HUES6 (cell line): ENCODE data around the gene CELSR1.

Experiments used
- H3K27ac ChIP-seq: 2 replicates; pipeline ENCODE4 v1.7.0; 2013; ENCODE audit warnings: low read depth, mild to moderate bottlenecking, low read length, inconsistent platforms
- H3K27me3 ChIP-seq: 2 replicates; pipeline ENCODE4 v1.6.1; 2013; ENCODE audit warnings: low read length; ENCODE audit not compliant: control insufficient read depth, insufficient read depth
- H3K36me3 ChIP-seq: 2 replicates; pipeline ENCODE4 v1.6.1; 2013; ENCODE audit warnings: low read length; ENCODE audit not compliant: control insufficient read depth, insufficient read depth
- H3K4me1 ChIP-seq: 2 replicates; pipeline ENCODE4 v1.6.1; 2013; ENCODE audit warnings: low read length; ENCODE audit not compliant: control insufficient read depth, insufficient read depth
- H3K4me3 ChIP-seq: 2 replicates; pipeline ENCODE4 v1.5.1; 2013; ENCODE audit warnings: low read depth, low read length
- H3K9ac ChIP-seq: one replicate; pipeline ENCODE4 v1.6.1; 2013; ENCODE audit warnings: mild to moderate bottlenecking, low read length
- H3K9me3 ChIP-seq: 2 replicates; pipeline ENCODE4 v1.6.1; 2013; ENCODE audit warnings: low read depth, low read length; ENCODE audit not compliant: control insufficient read depth, insufficient read depth

The CELSR1 gene

DNA sequence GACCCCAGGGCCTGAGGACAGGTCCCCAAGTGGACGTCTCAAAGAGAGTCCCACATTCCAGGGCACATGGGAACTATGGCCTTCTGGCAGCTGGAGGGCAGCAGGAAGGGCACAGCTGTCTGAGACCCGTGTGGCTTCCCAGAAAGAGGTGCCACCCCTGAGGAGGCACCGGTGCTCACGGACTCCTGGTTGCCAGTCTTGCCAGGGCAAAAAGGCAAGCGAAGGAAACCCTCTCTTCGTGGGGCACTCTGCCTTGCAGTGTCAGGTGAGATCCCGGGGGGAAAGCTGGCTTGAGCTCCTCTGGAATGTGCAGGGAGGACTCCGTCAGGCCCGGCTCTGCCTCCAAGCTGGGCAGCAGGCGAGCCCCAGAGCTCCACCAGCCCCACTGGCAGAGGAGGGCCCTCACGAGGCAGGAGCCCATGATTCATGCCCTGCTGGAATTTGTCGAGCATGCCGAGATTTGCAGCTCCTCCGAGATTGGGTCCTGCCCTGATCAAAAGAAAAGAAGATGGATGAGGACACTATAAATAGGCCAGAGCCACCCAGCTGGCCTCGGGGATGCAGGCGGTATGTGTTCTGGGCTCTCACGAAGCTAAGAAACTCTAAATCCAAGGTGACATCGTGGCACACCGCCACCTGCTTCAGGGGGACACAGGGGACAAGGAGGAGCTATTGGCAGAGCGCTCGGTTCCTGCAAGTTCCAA is 9.9 kb upstream of the CELSR1 start:
- H3K27ac ChIP-seq = no peak overlapping the region
- H3K4me3 ChIP-seq = no peak overlapping the region
- no peaks in the 10 kb centered on the region for H3K27me3 ChIP-seq
- H3K9ac ChIP-seq = no peak overlapping the region
- peaks cover 1% of the 10 kb centered on the region; the same call in 1 of the 2 replicates for H3K9me3 ChIP-seq
- no peaks in the 10 kb centered on the region for H3K36me3 ChIP-seq
- H3K4me1 ChIP-seq = peaks cover 7% of the 10 kb centered on the region; the same call in 1 of the 2 replicates

- no peak overlapping the region for H3K27ac ChIP-seq
- no peaks in the 10 kb centered on the region for H3K9me3 ChIP-seq
- no peak overlapping the region for H3K9ac ChIP-seq
- no peaks in the 10 kb centered on the region for H3K36me3 ChIP-seq
- H3K27me3 ChIP-seq = peaks cover 3% of the 10 kb centered on the region; the same call in 1 of the 2 replicates
- peaks cover 7% of the 10 kb centered on the region; the same call in 1 of the 2 replicates for H3K4me1 ChIP-seq
- no peak overlapping the region for H3K4me3 ChIP-seq
These were observed 9.2 kb upstream of the CELSR1 start for GRCh38 chr22:46546466-46547178.

DNA sequence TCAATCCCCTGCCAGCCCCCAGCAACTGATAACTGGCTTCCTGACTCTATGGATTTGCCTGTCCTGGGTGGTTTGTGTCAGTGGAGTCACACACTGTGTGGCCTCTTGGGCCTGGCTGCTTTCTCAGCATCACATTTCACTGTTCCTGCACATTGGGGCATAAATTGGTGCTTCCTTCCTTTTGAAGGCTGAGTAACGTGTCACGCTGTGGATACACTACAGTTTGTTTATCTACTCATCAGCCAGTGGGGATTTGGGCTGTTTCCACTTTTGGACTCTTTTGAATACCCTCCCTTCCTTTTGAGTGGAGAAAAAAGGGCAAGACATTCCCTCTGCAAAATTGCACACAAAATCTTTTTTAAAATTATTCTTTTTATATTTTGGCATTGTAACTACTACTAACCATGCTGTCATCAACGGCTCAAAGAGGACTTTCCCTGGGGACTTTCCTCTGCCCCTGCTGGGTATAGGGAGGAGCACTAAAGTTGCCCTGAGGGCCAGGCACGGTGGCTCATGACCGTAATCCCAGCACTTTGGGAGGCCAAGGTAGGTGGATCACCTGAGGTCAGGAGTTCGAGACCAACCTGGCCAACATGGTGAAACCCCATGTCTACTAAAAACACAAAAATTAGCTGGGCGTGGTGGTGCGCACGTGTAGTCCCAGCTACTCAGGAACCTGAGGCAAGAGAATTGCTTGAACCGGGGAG is 7.8 kb upstream of the CELSR1 start:
- Histone ChIP-seq H3K27ac (no peak overlapping the region), H3K36me3 (no peaks in the 10 kb centered on the region), H3K27me3 (peaks cover 6% of the 10 kb centered on the region; the same call in 1 of the 2 replicates), H3K4me3 (no peak overlapping the region), H3K9ac (no peak overlapping the region), H3K9me3 (no peaks in the 10 kb centered on the region), H3K4me1 (peaks cover 7% of the 10 kb centered on the region; the same call in 1 of the 2 replicates)

GRCh38 chr22:46542011-46542985 is 4.9 kb upstream of the CELSR1 start:
- H3K9ac ChIP-seq = no peak overlapping the region
- H3K4me3 ChIP-seq = no peak overlapping the region
- no peaks in the 10 kb centered on the region for H3K9me3 ChIP-seq
- no peak overlapping the region for H3K27ac ChIP-seq
- peaks cover 12% of the 10 kb centered on the region; the same call in 1 of the 2 replicates for H3K4me1 ChIP-seq
- H3K36me3 ChIP-seq = no peaks in the 10 kb centered on the region
- H3K27me3 ChIP-seq = peaks cover 28% of the 10 kb centered on the region

GRCh38 chr22:46541536-46541935 is 4.1 kb upstream of the CELSR1 start:
- H3K36me3 ChIP-seq = no peaks in the 10 kb centered on the region
- H3K9ac ChIP-seq = no peak overlapping the region
- no peak overlapping the region for H3K27ac ChIP-seq
- H3K4me1 ChIP-seq = peaks cover 5% of the 10 kb centered on the region; the same call in 1 of the 2 replicates
- no peaks in the 10 kb centered on the region for H3K9me3 ChIP-seq
- no peak overlapping the region for H3K4me3 ChIP-seq
- peaks cover 31% of the 10 kb centered on the region for H3K27me3 ChIP-seq

- Histone ChIP-seq H3K27ac (no peak overlapping the region), H3K36me3 (no peaks in the 10 kb centered on the region), H3K9me3 (no peaks in the 10 kb centered on the region), H3K27me3 (peaks cover 38% of the 10 kb centered on the region), H3K4me1 (peaks cover 5% of the 10 kb centered on the region), H3K4me3 (no peak overlapping the region), H3K9ac (no peak overlapping the region)
These were observed 3.5 kb upstream of the CELSR1 start for GRCh38 chr22:46540874-46541273.

DNA sequence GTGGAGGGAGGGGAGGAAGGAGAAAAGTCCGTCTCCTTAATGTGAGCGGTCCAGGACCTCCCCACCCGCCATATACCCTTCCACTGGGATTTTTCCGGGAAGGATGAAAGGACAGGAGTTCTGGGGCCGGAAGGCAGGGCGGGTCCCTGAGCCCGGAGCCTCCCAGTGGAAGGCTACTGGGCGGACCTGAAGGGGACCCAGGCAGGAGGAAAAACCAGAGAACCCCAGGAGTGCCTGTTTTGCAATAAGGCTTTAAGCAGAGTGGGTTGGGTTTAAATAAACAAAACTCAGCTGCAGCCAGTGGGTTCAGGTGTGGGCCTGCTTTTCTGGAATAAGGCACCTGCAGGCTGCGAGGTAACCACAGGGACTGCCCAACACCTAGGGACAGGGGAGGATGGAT is 1.7 kb upstream of the CELSR1 start:
- Histone ChIP-seq H3K27ac (no peak overlapping the region), H3K4me1 (peaks cover 5% of the 10 kb centered on the region), H3K27me3 (peaks cover 54% of the 10 kb centered on the region), H3K36me3 (peaks cover 16% of the 10 kb centered on the region), H3K4me3 (peak overlapping the region; percentile 54; the same call in 1 of the 2 replicates), H3K9me3 (peaks cover 10% of the 10 kb centered on the region; the same call in 1 of the 2 replicates), H3K9ac (no peak overlapping the region)

DNA sequence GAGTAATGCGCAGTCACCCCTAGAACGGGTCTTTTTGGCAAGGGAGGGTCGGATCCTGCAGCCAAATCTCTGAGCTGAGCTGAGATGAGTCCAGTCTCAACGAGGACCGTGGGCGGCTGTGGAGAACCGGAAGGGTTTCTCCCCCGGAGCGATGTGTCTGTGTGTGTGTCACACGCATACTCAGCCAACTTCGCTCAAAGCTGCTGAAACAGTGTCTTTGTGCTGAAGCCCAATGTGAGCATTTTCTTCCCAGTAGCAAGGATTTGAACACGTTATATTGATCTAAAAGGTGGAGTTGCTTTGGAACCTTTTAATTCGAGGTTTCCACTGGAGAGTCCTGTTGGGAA is 1.4 kb upstream of the CELSR1 start:
- H3K27me3 ChIP-seq = peaks cover 55% of the 10 kb centered on the region
- peak overlapping the region; percentile 54 for H3K4me3 ChIP-seq
- peaks cover 10% of the 10 kb centered on the region; the same call in 1 of the 2 replicates for H3K9me3 ChIP-seq
- H3K27ac ChIP-seq = no peak overlapping the region
- H3K36me3 ChIP-seq = peaks cover 16% of the 10 kb centered on the region
- peaks cover 5% of the 10 kb centered on the region for H3K4me1 ChIP-seq
- no peak overlapping the region for H3K9ac ChIP-seq

DNA sequence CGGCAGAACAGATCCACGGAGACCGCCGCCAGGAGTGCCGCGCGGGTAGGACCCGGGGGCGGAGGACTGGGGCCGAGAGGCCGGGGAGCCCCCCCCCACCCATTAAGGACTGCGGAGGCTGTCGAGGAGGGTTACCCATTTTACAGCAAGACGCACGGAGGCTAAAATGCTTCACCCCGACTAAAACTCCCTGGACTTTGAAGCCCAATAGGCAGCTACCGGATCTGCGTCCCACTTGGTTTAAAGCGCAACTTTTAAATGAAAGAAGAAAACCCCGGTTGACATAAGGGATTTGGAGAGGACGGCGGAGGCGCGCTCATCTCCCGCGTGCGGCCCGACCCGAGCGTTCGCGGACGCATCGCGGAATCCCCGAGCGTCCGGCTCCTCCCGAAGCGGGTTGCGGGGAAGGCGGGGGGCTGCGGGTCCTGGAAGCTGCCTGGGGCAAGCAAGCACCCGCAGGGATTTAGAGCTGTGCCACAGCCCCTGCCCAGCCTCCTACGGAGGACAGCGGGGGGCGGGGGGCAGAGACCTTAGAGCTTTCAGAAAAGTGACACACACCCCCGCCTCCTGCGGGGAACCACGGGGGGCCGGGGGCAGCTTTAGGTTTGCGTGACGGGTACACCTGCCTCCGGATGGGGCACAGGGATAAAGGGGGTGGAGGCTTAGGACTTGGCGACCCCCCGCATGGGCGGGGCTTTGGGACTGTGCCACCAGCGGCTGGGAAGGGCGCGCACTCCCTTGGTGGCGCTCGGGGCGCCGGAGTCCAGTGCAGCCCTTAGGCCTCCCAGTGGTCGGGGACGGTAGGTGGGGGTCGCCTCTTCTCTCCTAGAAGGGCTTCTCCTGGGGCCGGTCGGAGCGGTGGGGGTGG is 760 bp upstream of the CELSR1 start:
- Histone ChIP-seq H3K27ac (no peak overlapping the region), H3K27me3 (peaks cover 58% of the 10 kb centered on the region), H3K36me3 (peaks cover 16% of the 10 kb centered on the region), H3K9ac (no peak overlapping the region), H3K9me3 (peaks cover 10% of the 10 kb centered on the region; the same call in 1 of the 2 replicates), H3K4me1 (peaks cover 5% of the 10 kb centered on the region), H3K4me3 (peak overlapping the region; percentile 54)
